A204.1 (cell line): ENCODE measurements around the gene USB1.

Source experiments
- FAIRE-seq: peaks from 2 replicates; lab custom pipeline; 2012; peaks lifted over from hg19 to GRCh38; lab: Jason Lieb, UNC

The USB1 gene, protein sequence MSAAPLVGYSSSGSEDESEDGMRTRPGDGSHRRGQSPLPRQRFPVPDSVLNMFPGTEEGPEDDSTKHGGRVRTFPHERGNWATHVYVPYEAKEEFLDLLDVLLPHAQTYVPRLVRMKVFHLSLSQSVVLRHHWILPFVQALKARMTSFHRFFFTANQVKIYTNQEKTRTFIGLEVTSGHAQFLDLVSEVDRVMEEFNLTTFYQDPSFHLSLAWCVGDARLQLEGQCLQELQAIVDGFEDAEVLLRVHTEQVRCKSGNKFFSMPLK

DNA sequence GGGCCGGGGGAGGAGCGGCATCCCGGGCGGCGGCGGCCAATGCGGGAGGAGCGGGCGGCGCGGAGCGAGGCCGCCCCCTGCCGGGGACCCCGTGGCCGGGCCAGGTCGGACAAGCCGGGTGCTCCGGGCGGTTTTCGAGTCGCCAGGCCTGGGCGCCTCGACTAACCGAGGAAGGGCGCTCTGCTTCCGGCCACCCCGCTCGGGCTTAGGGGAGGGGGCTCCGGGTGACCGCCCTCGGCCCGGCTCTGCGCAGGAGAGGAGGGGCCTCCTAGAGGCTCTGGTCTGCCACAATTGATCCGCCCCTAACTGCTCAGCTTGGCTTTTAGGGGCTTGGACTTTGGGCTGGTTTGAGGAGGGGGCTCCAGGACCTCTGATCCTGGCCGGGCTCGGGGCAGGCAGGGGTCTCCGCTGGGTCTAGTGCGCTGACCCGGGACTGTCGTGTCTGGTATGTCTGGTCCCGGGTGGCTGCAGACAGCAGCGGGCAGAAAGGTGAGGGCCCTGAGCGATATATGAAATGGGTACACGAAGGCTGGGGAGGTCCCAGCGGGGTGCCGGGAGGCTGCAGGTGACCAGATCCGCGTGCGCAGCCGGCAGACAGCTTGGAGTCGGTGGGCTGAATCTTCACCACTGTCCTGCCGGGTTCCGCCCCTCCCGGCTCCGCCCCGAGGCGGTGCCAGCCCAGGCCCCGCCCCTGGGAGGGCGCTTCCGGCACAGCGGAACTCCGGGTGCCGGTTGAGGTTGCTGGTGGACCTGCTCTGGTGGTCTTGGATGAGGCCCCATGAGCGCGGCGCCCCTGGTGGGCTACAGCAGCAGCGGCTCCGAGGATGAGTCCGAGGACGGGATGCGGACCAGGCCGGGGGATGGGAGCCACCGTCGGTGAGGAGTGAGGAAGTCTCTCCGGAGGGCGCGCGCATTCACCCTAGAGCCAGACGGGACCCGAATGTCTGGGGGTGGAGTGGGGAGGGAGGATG lies at the start of gene USB1:
TSS of gene USB1 (plus strand) at position 702 of the 971 bp plus-strand sequence. CDS start at position 779, 77 bp downstream.
- no peak for FAIRE-seq

DNA sequence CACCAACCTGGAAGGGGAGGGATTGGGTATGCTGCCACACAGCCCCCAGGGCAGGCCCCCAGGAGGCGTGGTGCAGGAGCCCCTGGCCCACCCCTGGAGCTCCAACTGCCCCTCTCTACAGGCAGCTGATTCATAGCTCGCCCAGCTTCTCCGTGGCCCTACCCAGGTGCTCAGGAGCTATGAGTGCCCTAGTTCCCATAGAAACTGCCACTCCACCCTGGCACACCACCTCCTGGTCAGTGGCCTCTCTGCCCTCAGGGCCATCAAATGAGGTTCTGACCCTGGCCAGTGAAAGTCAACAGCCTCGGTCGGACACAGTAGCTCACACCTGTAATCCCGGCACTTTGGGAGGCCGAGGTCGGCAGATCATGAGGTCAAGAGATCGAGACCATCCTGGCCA lies 48.3 kb upstream of the USB1 start:
- FAIRE-seq = no peak

DNA sequence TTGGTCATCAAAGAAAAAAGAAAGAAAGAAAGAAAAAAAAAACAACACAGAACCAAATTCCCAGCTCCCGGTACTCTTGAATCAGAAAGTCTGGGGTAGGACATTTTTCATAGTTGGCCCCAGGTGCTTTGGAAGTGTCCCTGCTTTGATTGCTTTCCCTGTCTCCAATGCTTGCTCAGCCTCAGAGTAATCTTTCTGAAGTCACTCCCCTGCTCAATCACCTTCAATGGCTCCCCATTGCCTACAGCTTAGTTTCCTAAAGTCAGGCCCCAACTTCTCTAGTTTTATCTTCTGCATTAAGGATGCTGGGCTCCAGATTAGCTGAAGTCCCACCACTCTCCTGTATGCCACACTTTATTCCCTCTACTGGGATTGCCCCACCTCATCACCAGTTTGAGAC lies 47.4 kb upstream of the USB1 start:
- no peak for FAIRE-seq

DNA sequence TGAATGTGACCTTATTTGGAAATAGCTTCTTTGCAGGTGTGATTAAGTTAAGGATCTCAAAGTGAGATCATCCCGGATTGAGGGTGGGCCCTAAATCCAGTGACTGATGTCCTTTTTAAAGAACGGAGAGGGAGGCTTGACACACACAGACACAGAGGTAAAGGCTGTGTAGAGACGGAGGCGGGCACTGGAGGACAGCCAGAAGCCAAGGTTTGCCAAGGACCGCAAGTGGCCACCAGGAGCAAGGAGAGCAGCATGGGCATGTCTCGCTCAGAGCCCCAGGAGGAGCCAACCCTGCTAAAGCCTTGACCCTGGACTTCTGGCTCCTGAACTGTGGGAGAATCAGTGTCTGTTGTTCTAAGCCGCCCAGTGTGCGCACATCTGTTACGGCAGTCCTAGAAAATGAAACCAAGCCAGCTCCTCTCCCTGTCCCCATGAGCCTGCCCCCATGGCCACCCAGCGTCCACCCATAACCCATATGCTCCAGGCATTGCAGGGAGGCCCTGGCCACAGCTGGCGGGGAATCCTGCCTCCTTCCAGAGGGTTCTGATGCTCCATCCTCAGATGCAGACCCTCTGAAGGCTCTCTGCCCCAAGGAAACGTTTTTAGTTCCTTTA lies 45.5 kb upstream of the USB1 start:
- no peak for FAIRE-seq

DNA sequence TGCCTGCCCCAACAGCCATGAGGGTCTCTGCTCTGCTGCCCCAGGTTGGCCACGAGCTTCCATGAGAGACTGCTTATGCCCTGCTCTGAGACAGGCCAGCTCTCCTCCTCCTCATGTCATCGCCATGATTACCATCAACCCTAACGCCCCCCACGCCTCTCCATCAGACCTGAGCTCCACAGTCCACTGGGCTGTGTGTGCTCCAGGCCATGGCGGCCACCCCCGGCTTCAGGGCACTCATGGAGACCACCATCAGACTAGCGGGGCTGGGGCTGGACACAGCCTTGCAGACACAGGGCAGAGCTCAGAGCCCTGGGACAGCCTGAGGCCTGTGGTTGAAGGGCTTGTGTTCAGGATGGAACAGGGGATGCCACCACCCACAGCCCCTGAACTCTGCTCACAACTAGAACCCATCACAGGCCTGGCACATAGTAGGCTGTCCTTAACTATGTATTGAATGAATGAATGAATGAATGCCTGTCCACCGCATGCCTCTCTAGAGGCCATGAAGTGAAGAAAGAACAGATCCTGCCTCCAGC lies 44.9 kb upstream of the USB1 start:
- FAIRE-seq = no peak

DNA sequence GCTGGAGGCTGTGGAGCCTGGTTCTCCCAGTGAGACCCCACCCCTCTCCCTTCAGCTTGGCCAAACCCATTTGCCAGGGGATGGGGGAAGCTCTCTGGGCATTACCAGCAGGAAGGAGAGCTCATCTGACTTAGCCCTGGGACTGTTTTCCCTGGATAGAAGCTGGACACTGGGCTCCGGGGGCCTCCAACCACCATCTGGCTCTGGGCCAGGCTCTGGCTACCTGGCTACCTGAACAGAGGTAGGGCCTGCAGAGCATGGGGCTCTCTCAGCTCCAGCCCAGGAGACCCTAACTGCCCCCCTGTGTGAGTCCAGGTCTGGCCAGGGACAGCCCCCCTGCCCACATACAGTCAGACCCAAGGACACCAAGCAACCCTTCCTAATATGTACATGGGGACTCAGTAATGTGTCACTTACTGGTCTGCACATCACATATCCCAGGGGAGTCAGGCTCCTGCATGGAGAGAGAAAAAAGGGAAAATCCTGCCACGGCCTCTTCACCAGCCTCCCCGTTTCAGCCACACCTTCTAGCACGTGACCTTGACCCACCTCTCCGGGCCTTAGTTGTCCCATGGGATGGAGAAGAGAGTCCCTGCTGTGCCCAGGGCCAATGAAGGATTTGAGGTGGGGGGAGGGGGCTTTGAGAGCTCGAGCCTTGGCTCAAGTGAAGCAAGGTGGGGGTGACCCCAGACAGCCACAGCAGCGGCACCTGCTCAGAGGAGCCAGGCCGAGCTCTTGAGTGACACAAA lies 44.1 kb upstream of the USB1 start:
- no peak for FAIRE-seq

DNA sequence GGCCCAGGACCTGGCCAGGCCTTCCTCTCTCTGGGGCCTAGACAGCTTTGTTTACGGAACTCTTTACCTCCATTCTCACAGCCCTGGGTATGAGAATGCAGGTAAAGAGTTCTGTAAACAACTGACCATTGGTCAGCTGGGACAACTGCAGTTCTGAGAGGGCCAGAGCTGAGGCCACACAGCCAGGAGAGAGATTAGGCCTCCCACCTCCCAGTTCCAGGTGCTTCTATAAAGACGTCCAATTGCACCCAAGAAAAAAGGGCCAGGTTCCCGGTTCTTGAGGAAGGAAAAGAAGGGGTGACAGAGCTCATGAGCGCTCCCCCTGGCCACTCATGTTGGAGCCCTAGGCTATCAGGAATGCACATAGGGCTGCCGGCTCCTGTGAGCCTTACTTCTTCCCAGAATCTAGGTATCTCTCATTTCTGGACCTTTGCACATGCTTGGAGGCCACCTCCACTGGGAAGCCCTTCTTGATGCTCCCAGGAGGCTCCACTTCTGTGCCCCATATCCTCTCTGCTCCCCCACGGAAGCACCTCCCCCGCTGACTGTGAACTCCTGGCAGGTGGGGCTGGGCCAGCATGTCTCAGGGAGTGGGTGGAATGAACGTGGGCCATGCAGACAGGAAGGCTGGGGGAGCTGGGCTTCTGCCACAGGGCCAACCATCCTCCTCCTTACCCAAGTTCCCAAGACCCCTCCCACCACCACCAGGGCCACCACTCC lies 43.4 kb upstream of the USB1 start:
- no peak for FAIRE-seq

DNA sequence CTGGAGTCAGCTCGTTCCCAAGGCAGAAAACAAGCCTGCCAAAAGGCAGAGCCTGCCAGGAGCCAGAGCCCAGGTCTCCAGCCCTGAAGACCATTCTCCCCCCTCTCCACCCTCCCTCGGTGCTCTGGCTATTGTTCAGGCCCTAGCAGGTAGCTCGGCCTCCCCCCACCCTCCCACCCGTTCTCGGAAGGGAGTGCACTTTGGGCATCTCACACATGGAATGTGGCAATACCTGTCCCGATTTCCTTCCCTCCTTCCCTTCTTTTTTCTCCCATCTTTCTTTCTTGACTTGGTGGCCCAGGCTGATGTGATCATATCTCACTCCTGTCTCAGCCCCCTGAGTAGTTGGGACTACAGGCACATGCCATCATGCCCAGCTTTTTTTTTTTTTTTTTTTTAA lies 42.7 kb upstream of the USB1 start:
- FAIRE-seq = no peak

DNA sequence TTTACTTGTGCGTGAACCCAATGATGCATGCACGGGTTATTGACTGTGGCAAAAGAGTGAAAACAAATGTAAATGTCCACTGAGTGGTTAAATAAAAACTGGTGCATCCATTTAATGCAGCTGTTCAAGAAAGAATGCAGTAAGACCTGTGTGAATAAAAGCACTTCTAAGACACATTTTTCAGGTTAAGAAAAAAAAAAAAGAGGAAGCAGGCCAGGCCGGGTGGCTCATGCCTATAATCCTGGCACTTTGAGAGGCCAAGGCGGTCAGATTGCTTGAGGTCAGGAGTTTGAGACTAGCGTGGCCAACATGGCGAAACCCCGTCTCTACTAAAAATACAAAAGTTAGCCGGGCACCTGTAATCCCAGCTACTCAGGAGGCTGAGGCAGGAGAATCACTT lies 42.1 kb upstream of the USB1 start:
- no peak for FAIRE-seq

DNA sequence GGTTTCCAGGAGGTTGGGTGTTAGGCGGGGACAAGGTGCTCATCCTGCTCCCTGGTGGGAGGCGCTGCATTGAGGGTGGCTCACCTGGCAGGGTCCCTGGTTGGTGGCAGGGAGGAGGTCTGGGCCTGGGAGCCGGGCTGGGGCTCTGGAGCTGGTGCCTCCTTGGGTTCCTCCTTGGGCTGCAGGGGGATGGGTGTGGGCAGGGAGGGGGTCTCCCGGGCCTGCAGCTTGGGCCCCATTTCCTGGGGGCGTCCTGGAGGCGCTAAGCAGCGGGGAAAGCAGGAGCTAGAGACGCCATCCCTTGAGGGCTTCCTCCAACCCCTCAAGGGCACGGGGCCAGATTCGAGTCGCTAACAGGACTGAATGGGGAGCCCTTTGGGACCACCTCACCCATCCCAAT lies 41.4 kb upstream of the USB1 start:
- no peak for FAIRE-seq

DNA sequence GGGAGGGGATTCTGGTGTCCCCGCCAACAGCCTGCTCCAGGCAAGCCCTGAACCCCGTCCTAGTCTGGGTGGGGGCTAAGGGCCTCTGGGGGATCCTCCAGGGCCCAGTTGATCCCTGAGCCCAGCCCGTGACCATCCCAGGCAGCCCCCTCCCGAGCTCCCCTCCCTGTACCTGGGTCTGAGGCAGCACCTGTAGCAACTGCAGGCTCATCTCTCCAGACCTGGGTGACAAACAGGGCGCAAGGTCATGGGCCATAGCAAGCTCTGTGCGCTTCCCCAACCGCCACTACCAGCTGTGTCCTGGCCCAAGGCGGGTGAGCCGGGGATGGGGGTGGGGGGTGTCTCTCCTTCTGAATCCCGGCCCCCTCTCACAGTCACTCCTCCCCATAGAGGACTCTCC lies 40.9 kb upstream of the USB1 start:
- no peak for FAIRE-seq

DNA sequence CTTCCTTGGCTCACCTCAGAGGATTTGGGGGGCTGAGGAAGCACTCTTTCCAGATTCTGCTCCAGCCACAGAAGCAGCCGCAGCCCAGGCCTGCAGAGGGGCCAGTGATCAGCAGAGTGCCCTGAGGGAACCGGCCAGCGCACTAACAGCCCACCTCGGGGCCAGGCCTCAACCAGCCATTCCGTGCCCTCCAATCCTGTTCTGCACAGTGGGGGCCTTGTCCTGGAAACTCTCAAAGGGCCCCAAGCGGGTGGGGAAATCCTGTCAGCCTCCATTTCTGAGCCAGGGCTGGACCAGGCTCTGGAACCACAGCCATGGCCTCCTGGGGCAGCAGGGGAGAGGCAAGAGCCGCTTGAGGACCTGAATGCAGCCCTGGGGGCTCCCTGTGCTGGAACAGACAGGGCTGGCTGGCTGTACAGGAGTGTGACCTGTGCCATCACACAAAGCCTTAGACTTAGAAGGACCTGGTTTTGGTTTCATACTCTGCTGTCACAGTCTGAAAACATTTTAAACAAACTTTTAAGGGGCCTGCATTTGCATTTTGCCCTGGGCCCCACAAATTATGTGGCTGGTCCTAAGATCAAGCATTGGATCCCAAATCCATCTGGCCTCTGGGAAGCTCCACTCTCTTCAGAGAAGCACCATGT lies 40.3 kb upstream of the USB1 start:
- FAIRE-seq = no peak

DNA sequence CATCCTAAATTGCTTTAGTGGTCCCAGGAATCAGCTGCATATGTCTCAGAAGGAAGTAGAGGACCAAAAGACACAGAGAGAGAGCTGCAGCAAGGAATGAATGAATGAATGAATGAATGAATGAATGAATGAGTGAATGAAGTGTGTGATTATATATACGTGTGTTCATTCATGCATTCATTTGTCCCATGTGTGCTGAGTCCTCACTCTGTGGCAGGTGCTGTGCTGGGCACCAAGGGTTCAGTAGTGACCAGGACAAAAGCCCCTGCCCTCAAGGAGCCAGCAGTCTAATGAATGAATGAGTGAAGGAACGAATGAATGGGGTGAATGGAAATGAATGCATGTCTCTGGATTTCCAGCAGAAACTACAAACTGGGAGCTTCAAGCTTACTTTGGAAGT lies 39.7 kb upstream of the USB1 start:
- no peak for FAIRE-seq

DNA sequence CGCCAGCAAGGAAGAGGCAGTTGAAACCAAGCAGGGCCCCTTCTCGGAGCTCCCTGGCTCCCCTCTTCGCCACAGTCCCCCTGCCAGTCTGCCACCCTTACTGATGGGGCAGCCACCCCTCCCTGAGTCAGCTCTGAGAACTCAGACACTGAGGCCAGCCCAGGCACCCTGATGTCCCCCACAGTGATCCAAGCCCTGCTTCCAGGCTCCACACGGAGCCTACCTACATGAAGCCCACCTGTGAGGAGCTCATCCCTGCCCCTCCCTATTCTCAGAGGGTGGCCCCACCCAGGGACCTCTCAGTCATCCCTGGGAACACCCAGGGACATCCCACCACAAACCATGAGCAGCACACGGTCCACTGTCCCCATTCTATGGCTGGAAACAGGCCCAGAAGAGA lies 39.2 kb upstream of the USB1 start:
- no peak for FAIRE-seq

DNA sequence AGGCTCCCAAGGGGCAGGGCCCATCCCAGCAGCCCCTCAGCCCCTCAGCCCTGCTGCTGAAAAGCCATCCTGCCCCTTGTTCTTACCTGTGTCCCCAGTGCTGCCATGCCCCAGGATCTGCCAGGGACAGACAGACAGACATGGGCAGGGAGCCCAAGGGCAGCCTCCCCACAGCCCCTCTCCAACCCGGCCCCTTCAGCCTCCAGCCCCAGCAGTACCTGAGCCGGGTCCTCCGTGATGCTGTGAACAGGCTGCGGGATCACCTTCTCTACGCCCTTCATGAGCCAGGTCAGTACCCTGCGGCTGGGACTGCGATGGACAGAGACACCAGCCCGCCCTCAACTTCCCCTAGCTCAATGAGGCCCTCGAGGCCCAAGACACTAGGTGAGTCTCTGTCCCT lies 38.5 kb upstream of the USB1 start:
- no peak for FAIRE-seq

DNA sequence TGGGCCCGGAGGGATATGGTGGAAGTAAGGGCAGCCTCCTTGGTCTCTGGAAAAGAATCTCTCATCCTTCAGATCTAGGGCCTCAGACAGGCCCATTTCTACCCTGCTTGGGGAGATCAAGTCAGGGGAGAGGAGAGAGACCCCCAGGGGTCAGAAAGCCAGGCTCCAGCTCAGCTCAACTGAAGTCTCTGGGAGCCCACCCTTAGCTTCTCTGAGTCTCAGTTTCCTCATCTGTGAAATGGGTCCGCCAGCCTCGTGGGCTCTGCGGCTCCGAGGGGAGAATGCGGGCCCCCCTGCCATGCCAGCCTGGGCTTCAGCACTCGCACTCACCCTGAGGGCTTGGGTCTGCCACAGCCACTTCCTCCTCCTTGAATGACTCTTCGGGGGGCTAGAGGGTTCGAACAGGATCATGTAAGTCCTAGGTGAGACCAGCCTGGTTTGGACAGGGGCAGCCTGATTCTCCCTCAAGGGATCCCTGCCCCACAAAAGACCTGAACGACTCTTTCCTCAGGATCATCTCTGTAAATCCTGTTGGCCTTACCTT lies 37.0 kb upstream of the USB1 start:
- FAIRE-seq = no peak

DNA sequence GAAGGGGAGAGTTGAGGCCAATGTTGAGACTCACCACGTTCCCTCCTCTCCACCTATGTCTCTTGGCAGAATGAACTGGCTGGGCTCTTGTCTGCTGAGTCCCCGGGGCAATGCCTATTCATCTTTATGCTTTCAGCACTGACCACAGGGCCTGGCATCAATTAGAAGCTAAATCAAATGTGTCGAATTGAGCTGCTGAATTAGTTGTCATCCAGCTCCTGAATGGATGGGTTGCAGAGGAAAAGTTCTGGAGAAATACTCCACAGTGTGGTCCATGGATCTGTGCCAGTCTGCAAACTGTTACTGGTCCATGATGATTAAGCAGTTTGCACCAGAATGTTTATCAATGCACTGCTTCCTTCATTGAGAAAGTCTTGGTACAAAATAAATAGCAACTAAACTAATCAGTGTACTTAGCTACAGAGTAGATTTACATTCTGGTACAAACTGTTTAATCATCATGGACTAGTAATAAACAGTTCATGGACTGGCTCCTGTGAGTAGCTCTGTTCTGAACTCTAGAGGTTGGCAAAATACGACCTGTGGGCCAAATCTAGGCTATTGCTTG lies 34.9 kb upstream of the USB1 start:
- FAIRE-seq = no peak

DNA sequence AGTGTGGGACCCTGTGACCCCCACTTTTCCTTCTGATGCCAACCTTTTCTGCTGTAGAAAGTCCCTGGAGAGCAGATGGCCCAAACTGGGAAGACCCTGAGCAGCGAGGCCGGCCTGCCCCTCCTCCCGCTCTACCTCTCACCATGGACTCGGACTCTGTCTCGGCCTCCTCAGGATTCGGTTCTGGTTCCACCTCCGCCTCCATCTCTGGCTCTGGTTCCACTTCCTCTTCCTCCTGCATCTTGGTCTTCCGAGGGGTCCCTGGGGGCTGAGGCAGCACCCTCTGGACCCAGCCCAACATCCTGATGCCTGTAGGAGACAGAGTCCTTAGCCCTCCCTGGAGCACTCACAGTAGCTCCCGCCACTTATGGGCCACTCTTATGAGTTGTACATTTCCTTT lies 34.2 kb upstream of the USB1 start:
- no peak for FAIRE-seq

DNA sequence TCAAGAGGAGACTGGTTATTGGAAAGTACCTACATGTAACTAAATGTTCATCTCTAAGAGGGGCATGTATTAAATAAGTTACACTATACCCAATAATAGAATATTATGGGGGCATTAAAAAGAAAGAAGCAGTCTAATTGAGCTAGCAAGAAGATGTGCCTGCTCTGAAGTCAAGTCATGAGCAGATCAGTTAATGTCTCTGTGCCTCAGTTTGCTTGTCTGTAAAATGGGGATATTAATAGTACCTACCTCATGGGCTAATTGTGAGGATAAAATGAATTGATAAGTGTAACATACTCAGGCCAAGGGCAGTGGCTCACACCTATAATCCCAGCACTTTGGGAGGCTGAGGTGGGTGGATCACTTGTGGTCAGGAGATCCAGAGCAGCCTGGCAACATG lies 33.3 kb upstream of the USB1 start:
- no peak for FAIRE-seq

DNA sequence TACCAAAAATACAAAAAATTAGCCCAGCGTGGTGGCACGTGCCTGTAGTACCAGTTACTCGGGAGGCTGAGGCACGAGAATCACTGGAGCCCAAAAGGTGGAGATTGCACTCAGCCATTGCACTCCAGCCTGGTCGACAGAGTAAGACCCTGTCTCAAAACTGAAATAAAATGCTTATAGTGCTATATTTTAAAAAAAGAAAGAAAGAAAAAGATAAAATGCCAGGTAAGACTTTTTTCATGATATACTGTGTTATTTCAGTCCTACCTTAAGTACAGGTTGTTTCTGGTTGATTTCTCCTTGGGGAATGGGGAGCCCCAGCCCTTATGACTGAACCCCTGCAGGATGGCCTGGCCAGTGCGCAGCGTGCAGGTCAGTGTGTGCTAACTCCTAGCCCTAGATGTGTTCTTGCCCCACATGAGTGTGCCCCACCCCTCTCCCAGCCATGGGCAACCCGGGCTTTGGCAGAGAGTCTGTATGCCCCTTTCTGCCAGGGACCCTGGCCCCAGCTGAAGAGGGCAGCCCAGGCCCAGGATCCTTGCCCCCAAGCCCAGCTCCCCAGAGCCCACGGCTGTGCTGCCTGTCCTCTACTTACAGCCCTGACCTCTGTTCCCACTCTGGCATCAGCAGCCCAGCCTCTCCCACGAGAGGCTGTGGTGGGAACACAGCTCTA lies 31.6 kb upstream of the USB1 start:
- FAIRE-seq = no peak
